HEK293 (cell line): ENCODE data around the gene FBXO9.

Experiments
- CTCF ChIA-PET: fragments of 350-600 bp; formaldehyde crosslinking; extraction: SDS; loops from one replicate; lab custom pipeline; 2021; ENCODE audit warnings: antibody characterized with exemption; lab: Yijun Ruan, JAX
- POLR2A ChIA-PET: fragments of 300-600 bp; formaldehyde crosslinking; extraction: SDS; loops from one replicate; lab custom pipeline; 2020; ENCODE audit warnings: antibody characterized with exemption, inconsistent platforms; lab: Yijun Ruan, JAX
- H3K27ac ChIP-seq: fragments of 200-500 bp; sonication (Bioruptor generic); 2 replicates; pipeline ENCODE4 v1.5.1; 2014; ENCODE audit warnings: low read depth, low read length, control low read depth, inconsistent platforms; ENCODE audit errors: extremely low read depth
- H3K36me3 ChIP-seq, 2 experiments: fragments of 200-500 bp in 1 of 2; sonication (Bioruptor generic) in 1 of 2; 1 replicate in 1 of 2; 2 replicates in 1 of 2; pipeline ENCODE4 v1.5.1; 2014 to 2017; ENCODE audit warnings: inconsistent platforms in 2 of 2, low read length in 2 of 2; ENCODE audit not compliant: control insufficient read depth in 2 of 2, insufficient read depth in 1 of 2
- H3K4me1 ChIP-seq: fragments of 200-500 bp; sonication (Bioruptor generic); 2 replicates; pipeline ENCODE4 v1.5.1; 2014; ENCODE audit warnings: mild to moderate bottlenecking, low read length, inconsistent platforms; ENCODE audit not compliant: control insufficient read depth, insufficient read depth
- H3K4me3 ChIP-seq: 2 replicates; pipeline ENCODE4 v1.5.1; 2011; ENCODE audit warnings: low read depth, mild to moderate bottlenecking, control low read depth, low read length, moderate library complexity
- H3K9me3 ChIP-seq: fragments of 200-500 bp; sonication (Bioruptor generic); 2 replicates; pipeline ENCODE4 v1.5.1; 2014; ENCODE audit warnings: low read depth, low read length, inconsistent platforms; ENCODE audit not compliant: control insufficient read depth, insufficient read depth
- BCL11B ChIP-seq: fragments of 450-650 bp; formaldehyde crosslinking; IDR thresholded peaks from 2 replicates; pipeline ENCODE4 v1.5.1; 2016; ENCODE audit warnings: low read depth, missing biosample characterization, missing genetic modification characterization
- GLI4 ChIP-seq: fragments of 450-650 bp; formaldehyde crosslinking; IDR thresholded peaks from 2 replicates; pipeline ENCODE4 v1.5.1; 2016; ENCODE audit warnings: missing biosample characterization, missing genetic modification characterization
- HOXC10 ChIP-seq: sonication (generic); formaldehyde crosslinking; IDR thresholded peaks from 2 replicates; pipeline ENCODE4 v1.8.1; 2023; ENCODE audit warnings: mild to moderate bottlenecking, missing genetic modification reagents
- MYNN ChIP-seq: fragments of 450-650 bp; formaldehyde crosslinking; IDR thresholded peaks from 2 replicates; pipeline ENCODE4 v1.5.1; 2016; ENCODE audit warnings: missing biosample characterization, missing genetic modification characterization, borderline replicate concordance
- PRDM4 ChIP-seq: fragments of 450-650 bp; formaldehyde crosslinking; IDR thresholded peaks from 2 replicates; pipeline ENCODE4 v1.5.1; 2017; ENCODE audit warnings: missing biosample characterization, missing genetic modification characterization
- TCF7L2 ChIP-seq: IDR thresholded peaks from 2 replicates; pipeline ENCODE4 v1.6.1; 2011; ENCODE audit warnings: low read depth, mild to moderate bottlenecking, inconsistent platforms, low read length, moderate library complexity, borderline replicate concordance
- YY1 ChIP-seq: fragments of 450-650 bp; formaldehyde crosslinking; IDR thresholded peaks from 2 replicates; pipeline ENCODE4 v1.5.1; 2018; ENCODE audit warnings: missing biosample characterization, missing genetic modification characterization
- ZBTB21 ChIP-seq: fragments of 450-650 bp; formaldehyde crosslinking; IDR thresholded peaks from 2 replicates; pipeline ENCODE4 v1.5.1; 2017; ENCODE audit warnings: missing biosample characterization, missing genetic modification characterization
- ZBTB48 ChIP-seq: fragments of 450-650 bp; formaldehyde crosslinking; IDR thresholded peaks from 2 replicates; pipeline ENCODE4 v1.5.1; 2016; ENCODE audit warnings: missing biosample characterization, missing genetic modification characterization
- ZEB2 ChIP-seq: fragments of 450-650 bp; formaldehyde crosslinking; IDR thresholded peaks from 2 replicates; pipeline ENCODE4 v1.5.1; 2016; ENCODE audit warnings: missing biosample characterization, missing genetic modification characterization
- ZFP41 ChIP-seq: fragments of 450-650 bp; formaldehyde crosslinking; IDR thresholded peaks from 2 replicates; pipeline ENCODE4 v1.5.1; 2016; ENCODE audit warnings: missing biosample characterization, missing genetic modification characterization, borderline replicate concordance
- ZNF23 ChIP-seq: fragments of 450-650 bp; formaldehyde crosslinking; IDR thresholded peaks from 2 replicates; pipeline ENCODE4 v1.5.1; 2016; ENCODE audit warnings: missing biosample characterization, missing genetic modification characterization, borderline replicate concordance
- ZNF248 ChIP-seq: fragments of 450-650 bp; formaldehyde crosslinking; IDR thresholded peaks from 2 replicates; pipeline ENCODE4 v1.5.1; 2017; ENCODE audit warnings: missing biosample characterization, missing genetic modification characterization
- ZNF302 ChIP-seq: fragments of 450-650 bp; formaldehyde crosslinking; IDR thresholded peaks from 2 replicates; pipeline ENCODE4 v1.5.1; 2016; ENCODE audit warnings: missing biosample characterization, missing genetic modification characterization, low read depth
- ZNF473 ChIP-seq: fragments of 450-650 bp; formaldehyde crosslinking; IDR thresholded peaks from 2 replicates; pipeline ENCODE4 v1.5.1; 2017; ENCODE audit warnings: missing biosample characterization, missing genetic modification characterization
- ZNF48 ChIP-seq: fragments of 450-650 bp; formaldehyde crosslinking; IDR thresholded peaks from 2 replicates; pipeline ENCODE4 v1.5.1; 2016; ENCODE audit warnings: missing biosample characterization, missing genetic modification characterization
- ZNF501 ChIP-seq: fragments of 450-650 bp; formaldehyde crosslinking; IDR thresholded peaks from 2 replicates; pipeline ENCODE4 v1.5.1; 2016; ENCODE audit warnings: missing biosample characterization, missing genetic modification characterization
- ZNF571 ChIP-seq: fragments of 450-650 bp; formaldehyde crosslinking; IDR thresholded peaks from 2 replicates; pipeline ENCODE4 v1.5.0; 2017; ENCODE audit warnings: missing biosample characterization, missing genetic modification characterization
- ZNF585B ChIP-seq: fragments of 450-650 bp; formaldehyde crosslinking; IDR thresholded peaks from 2 replicates; pipeline ENCODE4 v1.5.1; 2016; ENCODE audit warnings: missing biosample characterization, missing genetic modification characterization
- ZNF621 ChIP-seq: fragments of 450-650 bp; formaldehyde crosslinking; IDR thresholded peaks from 2 replicates; pipeline ENCODE4 v1.5.1; 2017; ENCODE audit warnings: missing biosample characterization, missing genetic modification characterization
- ZNF626 ChIP-seq: fragments of 450-650 bp; sonication (Bioruptor Pico); formaldehyde crosslinking; IDR thresholded peaks from 2 replicates; pipeline ENCODE4 v1.5.1; 2018; ENCODE audit warnings: missing biosample characterization, missing genetic modification characterization, inconsistent platforms
- ZNF629 ChIP-seq: fragments of 450-650 bp; formaldehyde crosslinking; IDR thresholded peaks from 2 replicates; pipeline ENCODE4 v1.5.1; 2017; ENCODE audit warnings: missing biosample characterization, missing genetic modification characterization
- ZNF768 ChIP-seq: fragments of 450-650 bp; formaldehyde crosslinking; IDR thresholded peaks from 2 replicates; pipeline ENCODE4 v1.5.1; 2018; ENCODE audit warnings: missing biosample characterization, mild to moderate bottlenecking, missing genetic modification characterization
- ZNF776 ChIP-seq: fragments of 450-650 bp; formaldehyde crosslinking; IDR thresholded peaks from 2 replicates; pipeline ENCODE4 v1.5.0; 2017; ENCODE audit warnings: missing biosample characterization, missing genetic modification characterization, borderline replicate concordance
- TF ChIP-seq, protein P1 (sequence below): fragments of 450-650 bp; formaldehyde crosslinking; IDR thresholded peaks from 2 replicates; pipeline ENCODE4 v1.5.1; 2017; ENCODE audit warnings: missing biosample characterization, mild to moderate bottlenecking, missing genetic modification characterization, moderate library complexity
- TF ChIP-seq, protein P2 (sequence below): fragments of 450-650 bp; formaldehyde crosslinking; IDR thresholded peaks from 2 replicates; pipeline ENCODE4 v1.5.1; 2016; ENCODE audit warnings: missing biosample characterization, missing genetic modification characterization
- TF ChIP-seq, protein P3 (sequence below): fragments of 450-650 bp; formaldehyde crosslinking; IDR thresholded peaks from 2 replicates; pipeline ENCODE4 v1.5.0; 2017; ENCODE audit warnings: missing biosample characterization, missing genetic modification characterization, borderline replicate concordance
- TF ChIP-seq, protein P4 (sequence below): fragments of 450-650 bp; formaldehyde crosslinking; IDR thresholded peaks from 2 replicates; pipeline ENCODE4 v1.5.1; 2016; ENCODE audit warnings: missing biosample characterization, missing genetic modification characterization, borderline replicate concordance

The FBXO9 gene

DNA sequence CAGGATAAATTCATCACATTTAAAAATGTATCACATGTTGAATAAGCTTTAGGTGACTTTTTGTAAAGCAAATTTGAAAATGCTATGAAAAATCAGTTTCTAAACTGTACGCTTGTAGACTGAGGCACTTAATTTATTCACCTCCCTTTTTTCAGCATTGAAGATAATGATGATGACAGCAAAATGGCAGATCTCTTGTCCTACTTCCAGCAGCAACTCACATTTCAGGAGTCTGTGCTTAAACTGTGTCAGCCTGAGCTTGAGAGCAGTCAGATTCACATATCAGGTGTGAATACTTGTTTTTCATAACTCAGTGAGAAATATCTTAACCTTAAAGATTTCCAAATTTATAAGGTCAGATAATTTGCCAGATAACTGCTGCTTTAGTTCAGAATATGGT lies 15.6 kb downstream of the FBXO9 start:
- TF ChIP-seq ZEB2 (tag by site-specific recombination) (no peak), ZNF48 (no peak), YY1 (tag by site-specific recombination) (no peak), ZNF776 (no peak), ZNF248 (tag by site-specific recombination) (no peak), ZBTB21 (tag by site-specific recombination) (no peak), ZNF473 (tag by site-specific recombination) (no peak), ZNF629 (tag by site-specific recombination) (no peak), ZFP41 (tag by site-specific recombination) (no peak), ZNF302 (tag by site-specific recombination) (no peak), ZNF768 (tag by site-specific recombination) (no peak), ZNF585B (tag by site-specific recombination) (no peak), ZNF23 (tag by site-specific recombination) (no peak), ZNF626 (tag by site-specific recombination) (no peak), GLI4 (tag by site-specific recombination) (no peak), MYNN (tag by site-specific recombination) (no peak), BCL11B (tag by site-specific recombination) (no peak)
- TF ChIP-seq, protein P1, sequence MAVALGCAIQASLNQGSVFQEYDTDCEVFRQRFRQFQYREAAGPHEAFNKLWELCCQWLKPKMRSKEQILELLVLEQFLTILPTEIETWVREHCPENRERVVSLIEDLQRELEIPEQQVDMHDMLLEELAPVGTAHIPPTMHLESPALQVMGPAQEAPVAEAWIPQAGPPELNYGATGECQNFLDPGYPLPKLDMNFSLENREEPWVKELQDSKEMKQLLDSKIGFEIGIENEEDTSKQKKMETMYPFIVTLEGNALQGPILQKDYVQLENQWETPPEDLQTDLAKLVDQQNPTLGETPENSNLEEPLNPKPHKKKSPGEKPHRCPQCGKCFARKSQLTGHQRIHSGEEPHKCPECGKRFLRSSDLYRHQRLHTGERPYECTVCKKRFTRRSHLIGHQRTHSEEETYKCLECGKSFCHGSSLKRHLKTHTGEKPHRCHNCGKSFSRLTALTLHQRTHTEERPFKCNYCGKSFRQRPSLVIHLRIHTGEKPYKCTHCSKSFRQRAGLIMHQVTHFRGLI (tag by site-specific recombination): no peak
- TF ChIP-seq, protein P2, sequence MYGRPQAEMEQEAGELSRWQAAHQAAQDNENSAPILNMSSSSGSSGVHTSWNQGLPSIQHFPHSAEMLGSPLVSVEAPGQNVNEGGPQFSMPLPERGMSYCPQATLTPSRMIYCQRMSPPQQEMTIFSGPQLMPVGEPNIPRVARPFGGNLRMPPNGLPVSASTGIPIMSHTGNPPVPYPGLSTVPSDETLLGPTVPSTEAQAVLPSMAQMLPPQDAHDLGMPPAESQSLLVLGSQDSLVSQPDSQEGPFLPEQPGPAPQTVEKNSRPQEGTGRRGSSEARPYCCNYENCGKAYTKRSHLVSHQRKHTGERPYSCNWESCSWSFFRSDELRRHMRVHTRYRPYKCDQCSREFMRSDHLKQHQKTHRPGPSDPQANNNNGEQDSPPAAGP (tag by site-specific recombination): no peak
- Histone ChIP-seq H3K27ac (no peak overlapping the region), H3K4me3 (no peak overlapping the region), H3K4me1 (no peaks in the 10 kb centered on the region), H3K9me3 (no peaks in the 10 kb centered on the region), H3K36me3 (peaks cover 87 to 88% of the 10 kb centered on the region in 2 experiments)
- ChIA-PET CTCF (interaction anchor here (0.6 kb wide), 1 partner anchor 654 kb away, joined by 3 read pairs; no protein-coding TSS in a partner anchor), POLR2A (interaction anchor here (1.2 to 2.4 kb wide), 2 partner anchors 15 to 85 kb away, joined by 3 to 6 read pairs; partner anchors contain the start of gene FBXO9)

DNA sequence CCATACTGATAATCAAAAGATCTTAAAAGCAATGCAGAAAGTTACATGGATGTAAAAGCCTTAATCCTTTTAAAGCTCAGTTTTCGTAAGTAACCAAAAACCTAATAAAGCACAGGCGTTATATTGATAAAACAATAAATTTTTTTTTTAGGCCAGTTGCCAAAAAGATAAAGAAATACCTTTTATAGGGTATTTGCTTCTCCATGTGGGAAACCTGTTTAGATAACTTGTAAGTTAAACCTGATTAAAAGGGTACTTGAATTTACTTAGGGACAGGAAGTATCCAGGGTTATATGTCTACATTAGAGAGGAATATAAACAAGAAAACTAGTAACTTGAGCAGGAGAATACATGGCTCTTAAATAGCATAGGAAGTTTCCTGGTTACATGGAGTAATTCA lies 21.1 kb downstream of the FBXO9 start:
- no peak overlapping the region for H3K4me3 ChIP-seq
- 0 out of 2 replicates have a peak overlapping the region, but pooled peaks have one; percentile 17 for H3K27ac ChIP-seq
- peaks cover 78 to 83% of the 10 kb centered on the region in 2 experiments for H3K36me3 ChIP-seq
- peaks cover 7% of the 10 kb centered on the region; the same call in 1 of the 2 replicates for H3K4me1 ChIP-seq
- CTCF ChIA-PET: interaction anchor here (0.6 to 0.7 kb wide), 2 partner anchors 638 to 793 kb away, joined by 3 to 4 read pairs; no protein-coding TSS in a partner anchor
- POLR2A ChIA-PET: no interaction called here
- no peaks in the 10 kb centered on the region for H3K9me3 ChIP-seq
- TF ChIP-seq, protein P3, sequence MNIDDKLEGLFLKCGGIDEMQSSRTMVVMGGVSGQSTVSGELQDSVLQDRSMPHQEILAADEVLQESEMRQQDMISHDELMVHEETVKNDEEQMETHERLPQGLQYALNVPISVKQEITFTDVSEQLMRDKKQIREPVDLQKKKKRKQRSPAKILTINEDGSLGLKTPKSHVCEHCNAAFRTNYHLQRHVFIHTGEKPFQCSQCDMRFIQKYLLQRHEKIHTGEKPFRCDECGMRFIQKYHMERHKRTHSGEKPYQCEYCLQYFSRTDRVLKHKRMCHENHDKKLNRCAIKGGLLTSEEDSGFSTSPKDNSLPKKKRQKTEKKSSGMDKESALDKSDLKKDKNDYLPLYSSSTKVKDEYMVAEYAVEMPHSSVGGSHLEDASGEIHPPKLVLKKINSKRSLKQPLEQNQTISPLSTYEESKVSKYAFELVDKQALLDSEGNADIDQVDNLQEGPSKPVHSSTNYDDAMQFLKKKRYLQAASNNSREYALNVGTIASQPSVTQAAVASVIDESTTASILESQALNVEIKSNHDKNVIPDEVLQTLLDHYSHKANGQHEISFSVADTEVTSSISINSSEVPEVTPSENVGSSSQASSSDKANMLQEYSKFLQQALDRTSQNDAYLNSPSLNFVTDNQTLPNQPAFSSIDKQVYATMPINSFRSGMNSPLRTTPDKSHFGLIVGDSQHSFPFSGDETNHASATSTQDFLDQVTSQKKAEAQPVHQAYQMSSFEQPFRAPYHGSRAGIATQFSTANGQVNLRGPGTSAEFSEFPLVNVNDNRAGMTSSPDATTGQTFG (tag by site-specific recombination): no peak
- TF ChIP-seq ZNF768 (tag by site-specific recombination) (no peak), ZNF571 (tag by site-specific recombination) (no peak), ZBTB48 (tag by site-specific recombination) (no peak), ZNF621 (tag by site-specific recombination) (no peak), ZNF501 (no peak), TCF7L2 (peak; percentile 43; the same call in 1 of the 2 replicates), PRDM4 (tag by site-specific recombination) (0 out of 2 replicates have a peak, but pooled peaks have one; percentile 21), HOXC10 (CRISPR knock-in tag) (no peak)
- TF ChIP-seq, protein P4, sequence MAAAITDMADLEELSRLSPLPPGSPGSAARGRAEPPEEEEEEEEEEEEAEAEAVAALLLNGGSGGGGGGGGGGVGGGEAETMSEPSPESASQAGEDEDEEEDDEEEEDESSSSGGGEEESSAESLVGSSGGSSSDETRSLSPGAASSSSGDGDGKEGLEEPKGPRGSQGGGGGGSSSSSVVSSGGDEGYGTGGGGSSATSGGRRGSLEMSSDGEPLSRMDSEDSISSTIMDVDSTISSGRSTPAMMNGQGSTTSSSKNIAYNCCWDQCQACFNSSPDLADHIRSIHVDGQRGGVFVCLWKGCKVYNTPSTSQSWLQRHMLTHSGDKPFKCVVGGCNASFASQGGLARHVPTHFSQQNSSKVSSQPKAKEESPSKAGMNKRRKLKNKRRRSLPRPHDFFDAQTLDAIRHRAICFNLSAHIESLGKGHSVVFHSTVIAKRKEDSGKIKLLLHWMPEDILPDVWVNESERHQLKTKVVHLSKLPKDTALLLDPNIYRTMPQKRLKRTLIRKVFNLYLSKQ (tag by site-specific recombination): no peak
